Measurements from ENCODE around the gene GYPC. TPM values are rescaled to one million over a fixed set of nuclear protein-coding genes. Genes with fewer than 3 reads are reported as not detected.
A peak's percentile ranks its signal among the peaks of the same experiment; 100 is the strongest.
"Not testable (repeated sequence)": the region's sequence is repeated elsewhere in the genome, so short reads cannot be mapped to it uniquely, and the experiment has no call there.

The GYPC gene
- total RNA-seq, 1 donor from 2014 or later, result 377 TPM

DNA sequence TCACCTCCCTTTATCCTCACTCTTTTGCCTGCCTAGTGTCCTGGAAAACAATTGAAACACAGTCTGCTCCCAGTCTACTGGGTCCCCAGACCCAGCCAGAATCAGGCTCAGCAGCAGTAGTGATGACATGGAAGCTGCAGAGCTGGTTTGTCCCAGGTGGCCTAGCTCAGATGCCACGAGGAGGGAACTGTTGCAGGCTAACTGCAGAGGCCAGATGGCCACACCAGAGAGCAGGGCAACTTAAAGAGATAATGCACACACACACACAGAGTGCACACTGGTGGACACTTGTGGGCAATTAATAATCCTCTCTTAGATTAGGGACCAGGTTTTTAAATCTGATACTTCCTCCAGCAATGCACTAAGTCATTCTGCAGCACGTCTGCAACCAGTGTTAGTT, 42.4 kb downstream of the GYPC start:
- no peak for DNase-seq (ENCODE audit: low read depth in 2 of 2)

DNA sequence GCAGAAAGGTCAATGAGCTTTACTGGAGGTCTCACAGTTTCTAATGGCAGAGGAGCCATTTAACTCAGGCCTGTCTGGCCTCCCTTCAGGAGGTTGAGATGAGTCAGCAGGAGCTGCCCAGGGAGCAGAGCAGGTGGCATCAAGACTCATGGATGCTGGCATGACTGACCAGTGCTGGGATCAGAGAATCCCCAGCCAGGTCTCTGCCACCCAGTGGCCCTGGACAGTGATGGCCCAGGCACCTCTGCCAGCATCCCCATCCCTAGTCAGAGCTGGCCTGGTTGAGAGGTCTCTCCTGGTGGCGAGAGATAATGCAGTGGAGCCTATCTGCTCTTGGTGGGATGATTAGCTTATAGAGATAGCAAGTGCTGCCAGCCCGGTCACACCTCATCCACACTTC, 43.1 kb downstream of the GYPC start:
- DNase-seq (ENCODE audit: low read depth in 2 of 2), result no peak

DNA sequence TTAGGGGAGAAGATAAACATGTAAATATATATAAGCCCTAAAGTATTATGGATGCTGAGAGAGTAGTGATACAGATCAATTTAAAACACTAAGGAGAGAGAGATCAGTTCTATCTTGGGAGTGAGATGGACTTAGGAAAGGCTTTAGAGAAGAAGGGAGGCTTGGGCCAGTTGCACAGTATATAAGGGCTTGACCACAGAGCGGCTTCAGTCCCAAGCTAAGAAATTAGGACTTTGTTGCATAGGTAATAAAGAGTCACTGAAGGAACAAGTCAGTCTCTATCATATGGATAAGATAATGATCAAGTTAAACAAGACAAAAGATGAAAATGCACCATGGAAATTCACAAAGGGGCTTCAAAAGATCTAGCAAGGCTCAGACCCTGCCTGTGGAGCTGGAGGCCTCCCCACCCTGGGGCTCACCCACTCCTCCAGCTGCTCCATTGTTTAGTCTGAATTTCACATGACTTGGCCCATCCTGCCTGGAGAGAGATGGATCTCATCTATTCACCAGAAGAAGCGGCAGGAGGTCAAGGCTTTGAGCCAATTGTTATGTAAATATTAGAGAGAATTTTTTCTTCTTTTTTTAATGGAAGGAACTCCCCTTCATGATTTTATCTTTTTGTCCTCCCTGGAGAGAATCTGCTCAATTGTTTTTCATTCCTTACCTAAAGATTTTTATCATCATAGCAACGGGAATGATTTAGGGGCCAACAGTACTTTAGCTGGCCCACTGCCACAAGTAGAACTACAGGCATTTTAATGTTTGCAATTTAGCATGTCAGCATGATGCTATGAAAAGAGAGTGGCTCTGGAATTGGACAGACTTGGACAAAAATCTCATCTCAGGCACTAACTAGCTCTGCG, 44.0 kb downstream of the GYPC start:
- DNase-seq (ENCODE audit: low read depth in 2 of 2), result peak; percentile 69 to 72

DNA sequence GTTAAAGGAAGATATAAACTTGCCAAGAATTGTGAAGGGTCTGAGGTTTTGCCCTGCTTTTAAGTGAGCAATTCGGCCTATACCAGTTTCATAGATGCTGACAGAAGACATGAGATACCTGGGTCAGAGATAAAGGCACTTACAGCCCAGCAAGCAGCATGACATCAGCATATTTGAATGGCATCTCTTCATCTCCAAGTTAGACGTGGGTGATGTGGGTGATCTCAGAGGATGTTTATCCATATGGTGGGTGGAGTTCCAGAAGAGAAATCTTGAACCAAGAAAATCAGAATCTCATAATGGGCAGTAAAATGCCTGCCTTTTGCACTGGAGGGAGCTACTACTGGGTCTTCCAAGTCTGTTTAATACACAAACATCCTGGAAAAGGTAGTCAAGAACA, 44.7 kb downstream of the GYPC start:
- DNase-seq (ENCODE audit: low read depth in 2 of 2), result peak in 1 of 2 donors; percentile 7

DNA sequence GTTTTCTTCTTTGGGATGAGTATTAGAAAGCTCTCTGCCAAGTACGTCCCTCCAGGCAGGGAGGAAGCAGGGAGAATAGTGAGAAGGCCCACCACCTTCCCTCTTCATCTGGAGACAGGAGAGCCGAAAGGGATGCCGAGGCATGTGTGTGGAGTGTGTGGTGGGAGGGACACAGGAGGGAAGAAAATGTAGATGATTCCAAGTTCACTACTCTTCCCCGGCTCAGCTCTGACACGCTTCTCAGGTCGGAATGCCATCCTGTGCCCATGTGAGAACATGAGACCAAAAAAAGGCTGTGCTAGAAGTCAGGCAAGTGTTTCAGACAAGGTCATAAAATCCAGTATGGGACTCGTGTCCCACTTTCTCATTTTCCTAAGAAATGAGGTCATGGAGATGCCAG, 47.4 kb downstream of the GYPC start:
- no peak for DNase-seq (ENCODE audit: low read depth in 2 of 2)

DNA sequence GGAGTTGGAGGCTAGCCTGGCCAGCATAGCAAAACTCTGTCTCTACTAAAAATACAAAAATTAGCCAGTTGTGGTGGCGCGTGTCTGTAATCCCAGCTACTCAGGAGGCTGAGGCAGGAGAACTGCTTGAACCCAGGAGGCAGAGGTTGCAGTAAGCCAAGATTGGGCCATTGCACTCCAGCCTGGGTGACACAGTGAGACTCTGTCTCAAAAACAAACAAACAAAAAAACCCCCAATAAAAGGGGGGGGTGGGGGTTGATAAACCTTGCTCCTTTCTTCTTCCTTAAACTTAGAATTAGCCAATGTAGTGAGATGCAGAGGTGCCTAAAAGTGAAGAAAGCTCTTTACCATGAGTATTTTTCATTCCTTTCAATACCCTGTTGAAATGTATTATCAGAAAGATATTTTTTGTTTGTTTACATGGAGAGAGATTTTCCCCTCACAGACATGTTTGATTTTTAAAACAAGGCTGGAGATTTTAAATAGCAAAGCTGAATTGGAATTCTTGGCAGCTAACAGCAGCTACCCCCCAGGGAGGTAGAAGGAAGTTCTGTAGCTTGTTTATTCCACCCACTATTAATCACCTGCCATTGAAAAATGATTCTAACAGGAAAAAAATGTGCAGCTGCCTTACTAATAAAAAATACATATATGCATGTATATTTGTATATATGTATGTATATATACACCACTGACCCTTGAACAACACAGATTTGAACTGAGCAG, 48.6 kb downstream of the GYPC start:
- peak; percentile 60 to 68 for DNase-seq (ENCODE audit: low read depth in 2 of 2)

DNA sequence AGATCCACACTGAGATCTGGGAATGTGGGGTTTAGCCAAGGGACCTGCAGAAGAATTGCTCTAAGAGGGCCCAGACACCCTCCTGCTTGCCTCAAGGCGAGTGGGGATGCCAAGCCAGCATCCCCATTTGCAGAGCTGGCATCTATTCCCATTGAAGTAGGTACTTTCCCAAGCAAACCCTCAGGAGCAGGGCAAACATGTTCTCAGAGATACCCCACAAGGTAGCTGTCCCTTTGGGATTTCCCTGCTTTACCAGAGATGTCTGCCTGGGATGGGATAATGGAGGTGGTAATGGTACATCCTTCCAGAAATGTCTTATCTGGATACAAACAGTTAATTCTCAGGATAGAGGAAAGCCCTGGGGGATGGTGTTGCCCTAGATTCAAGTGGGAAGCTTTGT, 51.2 kb downstream of the GYPC start:
- DNase-seq (ENCODE audit: low read depth in 2 of 2), result no peak

DNA sequence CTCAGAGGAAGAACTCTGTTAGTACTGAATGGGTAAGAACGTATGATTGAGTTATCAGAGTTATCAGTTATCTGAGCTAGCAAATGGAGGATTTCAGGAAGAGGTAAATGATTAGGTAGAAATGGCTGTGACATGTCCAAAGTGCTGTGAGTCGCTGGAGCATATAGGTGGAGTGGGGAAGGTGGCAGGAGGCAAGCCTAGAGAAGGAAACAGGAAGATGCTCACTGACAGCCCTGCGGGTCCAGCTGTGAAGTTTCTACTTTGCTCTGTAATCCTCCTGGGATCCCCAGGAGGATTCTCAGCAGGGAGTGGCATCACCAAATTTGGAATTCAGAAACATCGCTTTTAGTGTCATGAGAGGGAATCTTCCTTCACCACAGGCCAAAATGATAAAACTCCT, 52.0 kb downstream of the GYPC start:
- DNase-seq (ENCODE audit: low read depth in 2 of 2), result no peak

DNA sequence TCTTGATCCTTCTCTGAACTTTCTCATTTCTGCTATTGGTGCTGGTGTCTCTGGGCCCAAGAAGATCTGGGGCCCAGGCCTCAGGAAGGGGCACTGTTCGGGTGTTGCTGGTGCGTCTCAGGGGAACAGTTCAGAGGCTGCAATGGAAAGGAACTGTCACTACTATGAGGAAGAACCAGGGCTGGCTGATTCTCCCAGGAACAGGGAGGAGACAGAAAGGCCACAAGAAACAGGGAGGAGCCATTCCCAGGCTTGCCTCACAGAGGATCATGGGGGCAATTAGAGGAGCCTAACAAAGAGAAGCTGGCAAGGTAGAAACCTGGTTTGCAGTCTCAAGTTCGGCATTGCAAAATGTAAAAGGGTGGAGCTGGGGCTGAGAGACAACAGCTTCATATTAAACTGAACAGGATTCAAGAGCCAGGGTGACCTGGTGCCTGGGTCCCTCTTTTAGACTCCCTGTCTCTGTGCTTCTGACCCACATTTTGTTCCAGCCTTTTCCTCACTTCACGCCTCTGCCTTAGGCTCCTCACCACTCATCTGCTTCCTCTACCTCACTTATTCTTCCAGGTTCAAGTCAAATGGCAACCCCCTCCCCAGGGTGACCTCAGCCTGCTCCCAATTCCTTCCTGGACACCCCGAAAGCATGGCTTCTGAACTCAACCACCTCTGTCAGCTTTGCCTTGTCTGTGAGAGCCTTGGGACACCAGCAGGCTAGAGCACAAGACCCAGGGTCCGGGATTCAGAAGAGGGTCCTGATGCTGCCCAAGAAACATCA, 58.4 kb downstream of the GYPC start:
- DNase-seq (ENCODE audit: low read depth in 2 of 2), result no peak

DNA sequence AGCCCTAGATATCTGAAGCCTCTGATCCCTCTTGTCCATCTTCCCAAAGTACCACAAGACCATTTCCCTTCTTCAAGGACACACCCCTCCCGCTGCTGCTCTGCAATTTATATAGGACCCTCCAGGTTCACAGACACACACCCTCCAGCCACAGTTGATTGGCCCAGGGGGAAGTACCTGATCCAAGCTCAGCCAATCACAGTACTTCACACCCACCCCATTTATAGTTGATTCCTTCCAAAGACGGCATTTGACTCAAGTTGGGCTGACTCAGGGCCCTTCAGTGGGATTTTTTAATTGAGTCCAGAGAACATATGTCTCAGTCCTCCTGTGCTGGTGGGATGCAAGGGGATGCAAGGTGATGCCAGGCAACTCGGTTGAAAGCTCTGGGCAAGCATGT, 59.2 kb downstream of the GYPC start:
- DNase-seq (ENCODE audit: low read depth in 2 of 2), result no peak

DNA sequence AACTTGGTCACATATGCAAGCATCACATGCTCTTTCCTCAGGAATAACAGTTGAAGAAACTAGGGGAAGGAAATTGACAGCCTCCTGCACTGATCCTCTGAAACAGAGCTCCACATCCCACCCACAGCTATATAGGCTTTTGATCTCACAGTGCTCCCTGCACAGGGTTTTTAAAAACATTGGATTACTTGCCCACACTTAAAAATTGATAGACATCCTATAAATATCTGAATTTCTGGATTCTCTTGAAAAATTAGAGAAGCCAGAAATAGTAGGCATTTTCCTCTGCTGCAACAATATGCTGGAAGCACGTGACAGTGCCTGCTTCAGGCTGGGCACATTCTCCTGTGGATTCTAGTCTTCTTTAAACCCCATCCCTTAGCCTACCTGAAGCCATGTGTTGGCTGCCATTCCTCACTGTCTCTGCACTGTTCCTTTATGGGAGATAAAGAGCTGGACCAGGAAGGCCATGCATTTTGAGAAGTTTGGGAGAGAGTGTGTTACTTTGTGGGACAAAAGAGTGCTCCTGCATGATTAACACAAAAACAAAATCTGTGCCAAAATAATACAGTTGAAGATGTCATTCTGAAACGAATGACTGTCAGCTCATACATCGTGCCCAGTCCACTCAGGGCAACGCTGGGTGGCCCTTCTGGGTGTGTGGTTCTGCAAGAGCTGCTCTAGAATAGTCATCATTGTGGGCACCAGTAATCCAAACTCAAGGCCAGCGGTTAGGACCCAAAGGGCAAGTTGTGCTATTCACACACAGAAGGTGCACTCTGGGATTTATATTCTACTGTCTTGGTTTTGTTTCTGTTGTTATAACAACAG, 59.8 kb downstream of the GYPC start:
- DNase-seq (ENCODE audit: low read depth in 2 of 2), result no peak

DNA sequence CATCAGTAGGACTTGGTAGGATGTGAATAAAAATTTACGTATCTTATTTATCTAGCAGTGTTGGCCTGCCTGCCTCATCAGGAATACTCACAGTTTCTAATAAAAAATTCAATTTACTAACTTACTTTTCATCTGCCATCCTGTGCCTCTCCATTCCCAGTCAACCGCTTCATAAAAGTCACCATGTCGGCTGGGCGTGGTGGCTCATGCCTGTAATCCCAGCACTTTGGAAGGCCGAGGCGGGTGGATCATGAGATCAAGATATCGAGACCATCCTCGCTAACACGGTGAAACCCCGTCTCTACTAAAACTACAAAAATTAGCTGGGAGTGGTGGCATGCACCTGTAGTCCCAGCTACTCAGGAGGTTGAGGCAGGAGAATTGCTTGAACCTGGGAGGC, 61.3 kb downstream of the GYPC start:
- not testable (repeated sequence) for DNase-seq (ENCODE audit: low read depth in 2 of 2)

DNA sequence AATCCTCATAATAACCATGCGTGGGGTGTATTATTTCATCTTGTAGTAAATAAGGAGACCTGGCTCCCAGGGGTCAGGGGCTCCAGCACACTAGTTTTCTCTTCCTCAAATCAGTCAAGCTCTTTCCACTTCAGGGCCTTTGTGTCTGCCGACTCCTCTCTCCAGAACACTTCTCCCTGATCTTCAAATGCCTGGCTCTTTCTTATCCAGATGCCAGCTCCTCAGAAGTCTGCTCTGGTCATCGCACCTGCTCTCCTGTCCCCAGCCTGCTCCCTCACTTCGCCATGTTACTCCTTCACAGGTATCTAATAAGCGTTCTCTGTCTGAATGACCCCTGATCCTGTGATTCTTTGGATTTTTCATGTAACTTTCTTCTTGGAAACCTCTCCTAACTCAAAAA, 62.0 kb downstream of the GYPC start:
- no peak for DNase-seq (ENCODE audit: low read depth in 2 of 2)

DNA sequence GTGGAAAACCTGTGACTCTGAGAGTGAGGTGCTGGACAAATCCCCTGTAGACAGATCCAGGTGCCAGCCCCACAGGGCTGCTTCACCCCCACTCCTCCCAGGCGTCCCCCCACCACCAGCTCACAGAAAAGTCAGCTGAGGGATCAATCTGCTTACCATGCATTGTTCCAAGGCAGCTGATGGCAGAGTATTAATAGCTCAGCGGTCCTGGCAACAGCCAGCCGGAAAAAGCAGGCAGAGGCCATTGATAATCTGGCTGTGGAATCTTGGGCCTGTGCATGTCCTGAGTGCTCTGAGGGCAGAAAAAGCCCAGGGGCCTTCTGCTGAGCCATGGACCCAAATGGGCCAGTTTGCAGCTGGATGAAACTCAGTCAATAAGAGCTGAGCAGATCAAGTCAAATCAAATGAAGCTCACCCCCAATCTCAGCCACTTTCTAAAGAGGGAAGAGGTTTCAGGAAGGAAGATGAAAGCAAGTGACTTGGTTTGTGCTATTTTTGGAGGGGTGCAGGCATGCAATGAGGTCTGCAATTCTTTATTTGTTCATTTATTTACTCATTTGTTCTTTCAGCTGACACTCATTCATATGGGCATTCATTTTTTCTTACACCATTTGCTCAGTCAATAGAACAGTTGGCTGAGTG, 63.4 kb downstream of the GYPC start:
- peak in 1 of 2 donors; percentile 17 for DNase-seq (ENCODE audit: low read depth in 2 of 2)

DNA sequence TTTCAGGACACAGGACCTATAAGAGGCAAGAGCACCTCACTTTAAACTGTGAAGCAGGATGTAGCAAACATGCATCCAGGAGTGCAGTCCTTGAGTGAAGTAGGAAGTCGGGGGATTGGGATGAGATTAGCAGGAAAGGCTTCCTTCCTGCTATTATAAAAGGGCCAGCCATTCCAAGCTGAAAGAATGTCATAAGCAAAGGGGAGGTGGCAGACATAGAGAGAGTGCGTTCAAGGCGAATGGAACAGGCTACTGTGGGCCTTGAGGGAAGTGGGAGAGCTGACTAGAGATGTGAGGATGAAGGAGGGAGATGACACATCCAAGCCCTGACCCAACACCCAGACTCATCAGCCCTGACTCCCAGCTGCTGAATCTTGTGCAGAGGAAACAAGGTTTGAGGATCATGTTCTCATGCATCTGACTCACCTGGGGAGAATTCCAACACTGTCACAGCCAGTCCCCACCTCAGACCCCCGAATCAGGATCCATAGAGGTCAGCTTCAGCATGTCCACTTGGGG, 63.9 kb downstream of the GYPC start:
- DNase-seq (ENCODE audit: low read depth in 2 of 2), result peak in 1 of 2 donors; percentile 18

DNA sequence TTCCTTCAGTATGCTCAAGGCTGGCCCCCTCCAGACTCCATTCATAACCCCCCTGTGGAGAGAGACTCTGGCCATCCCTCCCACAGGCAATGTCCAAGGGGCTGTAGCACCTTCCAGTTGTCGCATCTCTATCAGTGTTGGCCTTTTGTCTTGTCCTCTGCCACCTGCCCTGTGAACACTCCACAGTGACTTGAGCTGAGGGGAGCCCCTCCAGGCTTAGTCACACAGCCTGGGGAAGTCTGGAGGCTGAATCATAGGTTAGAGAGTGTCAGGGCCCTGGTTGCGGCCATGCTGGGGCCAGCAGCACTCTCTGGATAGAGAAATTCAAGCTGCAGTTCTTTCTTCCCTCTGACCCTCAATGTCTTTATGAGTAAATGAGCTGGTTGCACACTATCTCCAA, 64.7 kb downstream of the GYPC start:
- DNase-seq (ENCODE audit: low read depth in 2 of 2), result no peak

DNA sequence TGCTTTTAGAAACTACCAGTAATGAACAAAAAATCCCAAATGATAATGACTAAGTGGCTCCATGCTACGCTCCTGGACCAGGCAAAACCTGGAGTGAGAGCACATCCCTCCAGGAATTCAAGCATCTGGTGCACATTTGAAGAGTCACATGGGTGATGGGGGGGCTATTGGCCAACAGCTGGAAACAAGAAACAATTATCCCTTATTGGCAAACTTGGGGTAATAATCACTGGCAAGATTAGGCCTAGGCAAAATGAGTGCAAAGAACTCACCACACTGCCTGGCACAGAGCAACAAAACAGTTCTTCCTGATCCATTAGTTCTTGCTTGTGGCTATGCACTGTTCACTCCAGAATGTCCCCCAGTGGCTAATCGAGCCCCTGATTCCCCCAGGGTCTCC, 66.1 kb downstream of the GYPC start:
- DNase-seq (ENCODE audit: low read depth in 2 of 2), result no peak

DNA sequence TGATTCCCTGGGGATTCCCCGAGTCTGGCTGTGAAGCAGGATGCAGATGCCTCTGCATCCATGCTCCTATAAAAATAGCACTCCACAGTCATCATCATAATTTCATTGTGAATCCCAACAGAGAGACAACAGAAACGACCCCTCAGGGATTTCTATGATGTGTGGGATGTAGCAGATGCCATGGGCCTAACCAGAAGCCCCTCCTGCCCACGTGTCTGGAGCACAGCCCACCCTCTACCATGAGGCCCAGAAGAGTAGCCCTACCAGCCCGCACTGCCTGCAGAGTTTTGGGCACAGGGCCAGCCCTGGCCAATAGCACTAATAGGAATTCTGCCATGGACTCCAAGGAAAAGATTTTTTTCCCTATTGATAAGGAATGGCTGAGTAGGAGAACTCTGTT, 66.6 kb downstream of the GYPC start:
- no peak for DNase-seq (ENCODE audit: low read depth in 2 of 2)

DNA sequence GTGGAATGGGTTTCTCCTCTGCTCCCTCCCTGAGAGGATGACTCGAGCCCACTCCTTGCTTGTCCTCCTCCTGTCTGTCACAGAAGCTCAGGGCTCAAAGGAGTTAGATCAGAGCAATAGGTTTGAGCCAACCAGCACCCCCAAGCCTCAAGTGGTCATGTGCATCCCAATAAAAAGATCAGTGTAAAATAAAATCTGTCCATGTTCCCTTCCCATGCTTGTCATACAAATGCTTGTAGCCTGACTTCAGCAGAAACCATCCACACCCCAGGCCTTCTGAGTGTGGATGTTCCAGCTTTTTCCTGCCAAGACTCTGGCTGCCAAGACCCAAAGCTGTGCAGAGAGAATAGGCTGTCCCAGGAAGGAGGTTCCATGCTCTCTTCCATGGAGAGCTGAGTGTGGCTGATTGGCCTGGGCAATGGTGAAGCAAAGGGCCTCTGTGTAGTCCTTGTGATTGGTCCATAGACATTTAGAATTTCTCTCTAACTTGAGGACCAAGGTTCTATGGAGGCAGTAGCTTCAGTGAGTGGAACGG, 67.4 kb downstream of the GYPC start:
- DNase-seq (ENCODE audit: low read depth in 2 of 2), result no peak

DNA sequence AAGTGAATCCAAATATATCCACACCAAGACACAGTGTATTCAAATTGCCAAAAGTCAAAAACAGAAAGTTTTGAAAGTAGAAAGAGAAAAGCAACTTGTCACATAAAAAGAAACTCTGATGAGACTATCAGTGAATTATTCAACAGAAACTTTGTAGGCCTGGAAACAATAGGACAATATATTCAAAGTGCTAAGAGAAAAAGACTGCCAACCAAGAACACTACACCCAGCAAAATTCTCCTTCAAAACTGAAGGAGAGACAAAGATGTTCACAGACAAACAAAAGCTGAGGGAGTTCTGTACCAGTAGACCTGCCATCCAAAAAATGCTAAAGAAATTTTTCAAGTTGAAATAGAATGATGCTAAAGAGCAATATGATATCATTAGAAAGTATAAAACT, 69.6 kb downstream of the GYPC start:
- no peak for DNase-seq (ENCODE audit: low read depth in 2 of 2)

Measured in dermis microvascular lymphatic vessel endothelial cell (primary cell).